GM06990 (cell line): ENCODE data around the gene SLC17A5.
"Not testable (repeated sequence)": the region's sequence is repeated elsewhere in the genome, so short reads cannot be mapped to it uniquely, and the experiment has no call there.

Source experiments
- DNase-seq: peaks from one replicate; pipeline ENCODE4 v3.0.0-alpha.2; 2011; ENCODE audit not compliant: insufficient read length; ENCODE audit errors: extremely low read depth
- H3K27me3 ChIP-seq: replicated peaks from 2 replicates; pipeline ENCODE4 v1.6.0; 2011; ENCODE audit warnings: low read length; ENCODE audit not compliant: control insufficient read depth, insufficient read depth
- H3K36me3 ChIP-seq: 2 replicates; pipeline ENCODE4 v1.5.1; 2011; ENCODE audit warnings: low read length; ENCODE audit not compliant: control insufficient read depth, insufficient read depth
- H3K4me3 ChIP-seq: replicated peaks from 2 replicates; pipeline ENCODE4 v1.5.1; 2011; ENCODE audit warnings: low read depth, mild to moderate bottlenecking, control low read depth, low read length
- CTCF ChIP-seq: IDR thresholded peaks from 2 replicates; pipeline ENCODE4 v1.5.1; 2011; ENCODE audit warnings: low read length, control low read depth, mild to moderate bottlenecking, inconsistent platforms; ENCODE audit not compliant: insufficient read depth, poor library complexity, severe bottlenecking

SLC17A5 gene

GRCh38 chr6:73695619-73696421 lies 42.0 kb upstream of the SLC17A5 start, which contains the start of gene CD109:
TSS of gene CD109 (plus strand) at chr6:73696203. CDS start at chr6:73696216, 13 bp downstream.
- peak within 1 kb of the TSS; percentile 70 for H3K4me3 ChIP-seq
- peak; percentile 43 for DNase-seq
- TF ChIP-seq CTCF = no peak
- no peaks in the 10 kb centered on the region for H3K27me3 ChIP-seq
- H3K36me3 ChIP-seq = no peaks in the 10 kb centered on the region

DNA sequence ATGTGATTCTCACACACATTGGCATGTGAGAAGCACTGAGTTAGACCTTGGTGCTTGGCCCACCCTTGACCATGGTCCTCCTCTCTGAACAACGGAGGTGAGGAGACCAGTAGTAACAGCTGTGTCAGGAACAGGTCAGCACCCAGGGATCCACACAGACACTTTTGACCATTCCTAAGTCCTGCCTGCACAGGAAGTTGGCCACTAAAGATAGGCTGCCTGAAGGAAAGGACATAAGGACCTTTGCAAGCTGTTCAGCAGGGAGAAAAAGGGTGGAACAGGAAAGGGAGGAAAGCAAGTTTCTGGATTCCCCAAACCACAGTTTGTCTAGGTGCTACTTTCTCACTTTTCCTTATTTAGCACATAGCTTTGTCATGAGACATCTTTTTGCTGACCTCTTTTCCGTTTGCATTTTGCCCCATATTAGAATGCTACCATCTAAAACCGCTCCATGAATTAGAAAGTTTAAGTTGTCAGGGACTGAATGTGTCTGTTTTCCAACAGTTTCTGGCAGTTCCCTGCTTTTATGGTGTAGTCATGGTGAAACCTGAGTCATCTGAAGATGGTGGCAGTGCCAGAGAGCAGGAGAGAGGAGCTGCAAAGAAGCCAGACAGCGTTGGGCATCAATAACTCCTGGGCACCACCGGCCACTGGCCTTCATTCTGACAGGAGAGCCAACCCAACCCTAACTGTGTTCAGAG lies 41.1 kb upstream of the SLC17A5 start:
- TF ChIP-seq CTCF = no peak
- H3K27me3 ChIP-seq = no peaks in the 10 kb centered on the region
- no peaks in the 10 kb centered on the region for H3K36me3 ChIP-seq
- no peak overlapping the region for H3K4me3 ChIP-seq
- DNase-seq = no peak

- Histone ChIP-seq H3K4me3 (no peak overlapping the region), H3K27me3 (no peaks in the 10 kb centered on the region), H3K36me3 (no peaks in the 10 kb centered on the region)
- no peak for TF ChIP-seq CTCF
- no peak for DNase-seq
Observed at GRCh38 chr6:73691512-73691911, 37.7 kb upstream of the SLC17A5 start.

GRCh38 chr6:73690056-73690455 lies 36.3 kb upstream of the SLC17A5 start:
- no peak for TF ChIP-seq CTCF

GRCh38 chr6:73688351-73688750 lies 34.6 kb upstream of the SLC17A5 start:
- Histone ChIP-seq H3K27me3 (no peaks in the 10 kb centered on the region), H3K4me3 (no peak overlapping the region), H3K36me3 (no peaks in the 10 kb centered on the region)
- TF ChIP-seq CTCF = no peak
- no peak for DNase-seq

More at GRCh38 chr6:73690056-73690455, 36.3 kb upstream of the SLC17A5 start:
- Histone ChIP-seq H3K4me3 (no peak overlapping the region), H3K36me3 (no peaks in the 10 kb centered on the region), H3K27me3 (no peaks in the 10 kb centered on the region)
- no peak for DNase-seq

GRCh38 chr6:73683574-73683973 lies 29.8 kb upstream of the SLC17A5 start:
- H3K27me3 ChIP-seq, DNase-seq, H3K36me3 ChIP-seq, H3K4me3 ChIP-seq: not testable (repeated sequence)
